Neural crest cell (in vitro differentiated cells): ENCODE results near the gene SYTL4. TPM values are rescaled to one million over a fixed set of nuclear protein-coding genes. Genes with fewer than 3 reads are reported as not detected.

ENCODE experiments used
- DNase-seq: peaks from one replicate; pipeline ENCODE4 v3.0.0; 2021; ENCODE audit warnings: low read depth, mixed read lengths, low spot score
- H3K27ac Mint-ChIP-seq: one replicate; pipeline ENCODE4 v1.8.0; 2021; ENCODE audit warnings: mild to moderate bottlenecking, mixed read lengths; ENCODE audit not compliant: unreplicated experiment
- H3K27me3 Mint-ChIP-seq: 2 replicates; pipeline ENCODE4 v1.8.0; 2021; ENCODE audit warnings: low read depth, mild to moderate bottlenecking, mixed read lengths
- H3K36me3 Mint-ChIP-seq: 2 replicates; pipeline ENCODE4 v1.8.0; 2021; ENCODE audit warnings: low read depth, mild to moderate bottlenecking, mixed read lengths
- H3K4me1 Mint-ChIP-seq: 2 replicates; pipeline ENCODE4 v1.8.0; 2021; ENCODE audit warnings: mixed read lengths
- H3K4me3 Mint-ChIP-seq: one replicate; pipeline ENCODE4 v1.8.0; 2021; ENCODE audit warnings: mild to moderate bottlenecking, mixed read lengths
- H3K9me3 Mint-ChIP-seq: 2 replicates; pipeline ENCODE4 v1.8.0; 2021; ENCODE audit warnings: mixed read lengths
- CTCF ChIP-seq: fragments of 200-600 bp; sonication (generic); conservative IDR thresholded peaks from 2 replicates; pipeline ENCODE4 v1.5.0; 2021; ENCODE audit warnings: antibody characterized with exemption, mild to moderate bottlenecking
- total RNA-seq: library from RNA; stranded (reverse); gene quantifications from 2 replicates; pipeline ENCODE4 v1.2.1, GENCODE V29; 2021

The SYTL4 gene
- total RNA-seq, 1 donor from 2014 or later = 4.5 TPM

GRCh38 chrX:100720301-100720700, 11.6 kb downstream of the SYTL4 start:
- no peak for DNase-seq
- H3K36me3 Mint-ChIP-seq = peaks cover 5% of the 10 kb centered on the region
- peaks cover 9% of the 10 kb centered on the region for H3K4me1 Mint-ChIP-seq
- TF ChIP-seq CTCF = no peak
- no peak overlapping the region for H3K27ac Mint-ChIP-seq
- peaks cover 4% of the 10 kb centered on the region for H3K9me3 Mint-ChIP-seq
- no peak overlapping the region for H3K4me3 Mint-ChIP-seq
- H3K27me3 Mint-ChIP-seq = no peaks in the 10 kb centered on the region

GRCh38 chrX:100719139-100719538, 12.8 kb downstream of the SYTL4 start:
- Mint-ChIP-seq H3K27ac (no peak overlapping the region), H3K9me3 (no peaks in the 10 kb centered on the region), H3K4me1 (peaks cover 9% of the 10 kb centered on the region), H3K36me3 (peaks cover 5% of the 10 kb centered on the region), H3K4me3 (no peak overlapping the region), H3K27me3 (no peaks in the 10 kb centered on the region)
- no peak for TF ChIP-seq CTCF
- DNase-seq = no peak

GRCh38 chrX:100717363-100717762, 14.6 kb downstream of the SYTL4 start:
- DNase-seq = no peak
- Mint-ChIP-seq H3K9me3 (no peaks in the 10 kb centered on the region), H3K4me1 (peaks cover 9% of the 10 kb centered on the region), H3K4me3 (no peak overlapping the region), H3K27me3 (no peaks in the 10 kb centered on the region), H3K27ac (no peak overlapping the region), H3K36me3 (peaks cover 2% of the 10 kb centered on the region)
- TF ChIP-seq CTCF = no peak

- no peak for TF ChIP-seq CTCF
- Mint-ChIP-seq H3K36me3 (no peaks in the 10 kb centered on the region), H3K27me3 (peaks cover 4% of the 10 kb centered on the region), H3K9me3 (peaks cover 8% of the 10 kb centered on the region), H3K4me3 (no peak overlapping the region), H3K4me1 (peaks cover 5% of the 10 kb centered on the region), H3K27ac (no peak overlapping the region)
- DNase-seq = no peak
Measured at GRCh38 chrX:100710816-100711215, 21.1 kb downstream of the SYTL4 start.

- Mint-ChIP-seq H3K9me3 (peaks cover 2% of the 10 kb centered on the region), H3K27me3 (peaks cover 5% of the 10 kb centered on the region), H3K36me3 (peaks cover 2% of the 10 kb centered on the region)
Measured at GRCh38 chrX:100704581-100705203, 27.2 kb downstream of the SYTL4 start.

More at GRCh38 chrX:100704581-100705203, 27.2 kb downstream of the SYTL4 start:
- DNase-seq = no peak
- Mint-ChIP-seq H3K4me1 (no peaks in the 10 kb centered on the region), H3K27ac (no peak overlapping the region), H3K4me3 (no peak overlapping the region)
- TF ChIP-seq CTCF = no peak
